Measurements from ENCODE around the gene FAM89A. TPM values are rescaled to one million over a fixed set of nuclear protein-coding genes. Genes with fewer than 3 reads are reported as not detected.
"Not testable (repeated sequence)": the region's sequence is repeated elsewhere in the genome, so short reads cannot be mapped to it uniquely, and the experiment has no call there.

Gene FAM89A
- total and polyA plus RNA-seq, 2 donors (not counting 1 experiment from before 2014, with no cell fraction given), result 6.8 to 12.0 TPM

GRCh38 chr1:231055271-231055670, 15.2 kb upstream of the FAM89A start:
- TF ChIP-seq EZH2 (IDR thresholded peaks at IDR 0.05; ENCODE audit: low read length, missing control alignments), result no peak
- no peak for TF ChIP-seq CTCF (conservative IDR thresholded peaks at IDR 0.05 in 1 of 2, IDR thresholded peaks at IDR 0.05 in 1 of 2; ENCODE audit: low read depth in 1 of 2, low read length in 2 of 2)
- Histone ChIP-seq H2AFZ (ENCODE audit: low read length) (no peak overlapping the region), H3K4me3 (replicated peaks in 1 of 4; ENCODE audit: control extremely low read depth in 1 of 4, insufficient read depth in 1 of 4, low read depth in 3 of 4, low read length in 4 of 4) (no peak overlapping the region), H3K9ac (ENCODE audit: insufficient read depth, low read length) (no peak overlapping the region), H3K27me3 (ENCODE audit: control insufficient read depth, insufficient read depth, low read length) (no peaks in the 10 kb centered on the region), H3K9me3 (ENCODE audit: control insufficient read depth, insufficient read depth, low read depth, low read length) (no peaks in the 10 kb centered on the region), H3K79me2 (ENCODE audit: control insufficient read depth, insufficient read depth, low read length) (no peaks in the 10 kb centered on the region), H3K27ac (ENCODE audit: insufficient read depth, low read length) (no peak overlapping the region), H3K4me2 (ENCODE audit: extremely low read depth, insufficient read depth, low read length) (no peak overlapping the region), H3K4me1 (ENCODE audit: control insufficient read depth, extremely low read depth, insufficient read depth, low read length) (peaks cover 8% of the 10 kb centered on the region), H3K36me3 (ENCODE audit: control insufficient read depth, insufficient read depth, low read length) (no peaks in the 10 kb centered on the region), H4K20me1 (ENCODE audit: control insufficient read depth, extremely low read depth, insufficient read depth, low read length) (no peaks in the 10 kb centered on the region)
- DNase-seq (ENCODE audit: low read depth in 2 of 2), result no peak

- Histone ChIP-seq H3K4me3 (replicated peaks in 1 of 4; ENCODE audit: control extremely low read depth in 1 of 4, insufficient read depth in 1 of 4, low read depth in 3 of 4, low read length in 4 of 4) (peak overlapping the region; percentile 9 to 31 (median 18)), H3K9ac (ENCODE audit: insufficient read depth, low read length) (no peak overlapping the region), H3K27ac (ENCODE audit: insufficient read depth, low read length) (no peak overlapping the region), H3K9me3 (ENCODE audit: control insufficient read depth, insufficient read depth, low read depth, low read length) (no peaks in the 10 kb centered on the region), H3K4me1 (ENCODE audit: control insufficient read depth, extremely low read depth, insufficient read depth, low read length) (peaks cover 4% of the 10 kb centered on the region), H3K4me2 (ENCODE audit: extremely low read depth, insufficient read depth, low read length) (peak overlapping the region; percentile 87), H4K20me1 (ENCODE audit: control insufficient read depth, extremely low read depth, insufficient read depth, low read length) (no peaks in the 10 kb centered on the region), H3K36me3 (ENCODE audit: control insufficient read depth, insufficient read depth, low read length) (no peaks in the 10 kb centered on the region), H2AFZ (ENCODE audit: low read length) (no peak overlapping the region), H3K79me2 (ENCODE audit: control insufficient read depth, insufficient read depth, low read length) (no peaks in the 10 kb centered on the region), H3K27me3 (ENCODE audit: control insufficient read depth, insufficient read depth, low read length) (no peaks in the 10 kb centered on the region)
- TF ChIP-seq CTCF (conservative IDR thresholded peaks at IDR 0.05 in 1 of 2, IDR thresholded peaks at IDR 0.05 in 1 of 2; ENCODE audit: low read depth in 1 of 2, low read length in 2 of 2) (no peak), EZH2 (IDR thresholded peaks at IDR 0.05; ENCODE audit: low read length, missing control alignments) (no peak)
- DNase-seq (ENCODE audit: low read depth in 2 of 2), result peak; percentile 94 to 96
These were observed 13.6 kb upstream of the FAM89A start for GRCh38 chr1:231053493-231054162.

- Histone ChIP-seq H2AFZ (ENCODE audit: low read length) (no peak overlapping the region), H3K9me3 (ENCODE audit: control insufficient read depth, insufficient read depth, low read depth, low read length) (no peaks in the 10 kb centered on the region), H3K4me3 (replicated peaks in 1 of 4; ENCODE audit: control extremely low read depth in 1 of 4, insufficient read depth in 1 of 4, low read depth in 3 of 4, low read length in 4 of 4) (no peak overlapping the region), H3K4me2 (ENCODE audit: extremely low read depth, insufficient read depth, low read length) (no peak overlapping the region), H3K4me1 (ENCODE audit: control insufficient read depth, extremely low read depth, insufficient read depth, low read length) (peaks cover 4% of the 10 kb centered on the region), H3K79me2 (ENCODE audit: control insufficient read depth, insufficient read depth, low read length) (no peaks in the 10 kb centered on the region), H4K20me1 (ENCODE audit: control insufficient read depth, extremely low read depth, insufficient read depth, low read length) (no peaks in the 10 kb centered on the region), H3K36me3 (ENCODE audit: control insufficient read depth, insufficient read depth, low read length) (no peaks in the 10 kb centered on the region), H3K27me3 (ENCODE audit: control insufficient read depth, insufficient read depth, low read length) (no peaks in the 10 kb centered on the region), H3K27ac (ENCODE audit: insufficient read depth, low read length) (no peak overlapping the region), H3K9ac (ENCODE audit: insufficient read depth, low read length) (no peak overlapping the region)
- no peak for DNase-seq (ENCODE audit: low read depth in 2 of 2)
- no peak for TF ChIP-seq EZH2 (IDR thresholded peaks at IDR 0.05; ENCODE audit: low read length, missing control alignments)
- no peak for TF ChIP-seq CTCF (conservative IDR thresholded peaks at IDR 0.05 in 1 of 2, IDR thresholded peaks at IDR 0.05 in 1 of 2; ENCODE audit: low read depth in 1 of 2, low read length in 2 of 2)
These were observed 12.7 kb upstream of the FAM89A start for GRCh38 chr1:231052777-231053176.

GRCh38 chr1:231050932-231051331, 10.9 kb upstream of the FAM89A start:
- DNase-seq (ENCODE audit: low read depth in 2 of 2); H3K27me3 ChIP-seq (ENCODE audit: control insufficient read depth, insufficient read depth, low read length); H3K4me1 ChIP-seq (ENCODE audit: control insufficient read depth, extremely low read depth, insufficient read depth, low read length); H3K4me3 ChIP-seq (replicated peaks in 1 of 4; ENCODE audit: control extremely low read depth in 1 of 4, insufficient read depth in 1 of 4, low read depth in 3 of 4, low read length in 4 of 4); H3K9me3 ChIP-seq (ENCODE audit: control insufficient read depth, insufficient read depth, low read depth, low read length); H2AFZ ChIP-seq (ENCODE audit: low read length); H3K27ac ChIP-seq (ENCODE audit: insufficient read depth, low read length); H3K9ac ChIP-seq (ENCODE audit: insufficient read depth, low read length); H3K4me2 ChIP-seq (ENCODE audit: extremely low read depth, insufficient read depth, low read length); H3K36me3 ChIP-seq (ENCODE audit: control insufficient read depth, insufficient read depth, low read length); H4K20me1 ChIP-seq (ENCODE audit: control insufficient read depth, extremely low read depth, insufficient read depth, low read length); H3K79me2 ChIP-seq (ENCODE audit: control insufficient read depth, insufficient read depth, low read length): not testable (repeated sequence)

All from fibroblast of lung (primary cell).